Measurements from ENCODE around the gene CMTM5. TPM values are rescaled to one million over a fixed set of nuclear protein-coding genes. Genes with fewer than 3 reads are reported as not detected.

CMTM5 gene
- total RNA-seq, 2 experiments from 2014 or later, result not detected

- no peaks in the 10 kb centered on the region for H3K9me3 ChIP-seq (ENCODE audit: low read length)
- H4K20me1 ChIP-seq (ENCODE audit: insufficient read depth, low read length), result no peaks in the 10 kb centered on the region
- H3K4me3 ChIP-seq (ENCODE audit: low read depth, low read length, poor library complexity, severe bottlenecking), result no peak overlapping the region
- no peak overlapping the region for H3K4me2 ChIP-seq (ENCODE audit: low read length)
- intact Hi-C loops (cut with micrococcal nuclease; ENCODE audit: unreplicated experiment), result no loop called here
- ChIA-PET CTCF (ENCODE audit: unreplicated experiment) (no interaction called here), POLR2A (no interaction called here)
- H3K36me3 ChIP-seq (ENCODE audit: insufficient read depth, low read length), result no peaks in the 10 kb centered on the region
- H2AFZ ChIP-seq (ENCODE audit: low read length), result no peak overlapping the region
- DNase-seq (ENCODE audit: low spot score), result no peak
- H3K9me2 ChIP-seq (ENCODE audit: insufficient read depth, low read length), result no peaks in the 10 kb centered on the region
- H3K79me2 ChIP-seq (ENCODE audit: insufficient read depth, low read depth, low read length), result no peaks in the 10 kb centered on the region
- BruUV-seq (replicated peaks), result no TSS peak
- TF ChIP-seq CTCF (conservative IDR thresholded peaks at IDR 0.05; ENCODE audit: low read length), result no peak
- no peak for TF ChIP-seq EZH2phosphoT487 (IDR thresholded peaks at IDR 0.05; ENCODE audit: borderline replicate concordance, low read depth, low read length)
- H3K27ac ChIP-seq (ENCODE audit: low read depth, low read length, poor library complexity, severe bottlenecking), result no peak overlapping the region
- H3K4me1 ChIP-seq (ENCODE audit: insufficient read depth, low read length, poor library complexity, severe bottlenecking), result no peaks in the 10 kb centered on the region
Measured at GRCh38 chr14:23358553-23359166, 18.2 kb upstream of the CMTM5 start.

- no peak for DNase-seq (ENCODE audit: low spot score)
- no TSS peak for BruUV-seq (replicated peaks)
- intact Hi-C loops (cut with micrococcal nuclease; ENCODE audit: unreplicated experiment), result no loop called here
- Histone ChIP-seq H3K9me2 (ENCODE audit: insufficient read depth, low read length) (no peaks in the 10 kb centered on the region), H3K4me2 (ENCODE audit: low read length) (no peak overlapping the region), H3K9me3 (ENCODE audit: low read length) (no peaks in the 10 kb centered on the region), H3K4me1 (ENCODE audit: insufficient read depth, low read length, poor library complexity, severe bottlenecking) (no peaks in the 10 kb centered on the region), H2AFZ (ENCODE audit: low read length) (no peak overlapping the region), H3K4me3 (ENCODE audit: low read depth, low read length, poor library complexity, severe bottlenecking) (no peak overlapping the region), H3K79me2 (ENCODE audit: insufficient read depth, low read depth, low read length) (no peaks in the 10 kb centered on the region), H3K27ac (ENCODE audit: low read depth, low read length, poor library complexity, severe bottlenecking) (no peak overlapping the region), H4K20me1 (ENCODE audit: insufficient read depth, low read length) (no peaks in the 10 kb centered on the region), H3K36me3 (ENCODE audit: insufficient read depth, low read length) (no peaks in the 10 kb centered on the region)
- no peak for TF ChIP-seq CTCF (conservative IDR thresholded peaks at IDR 0.05; ENCODE audit: low read length)
- no peak for TF ChIP-seq EZH2phosphoT487 (IDR thresholded peaks at IDR 0.05; ENCODE audit: borderline replicate concordance, low read depth, low read length)
- POLR2A ChIA-PET, result no interaction called here
- CTCF ChIA-PET (ENCODE audit: unreplicated experiment), result no interaction called here
Measured at GRCh38 chr14:23359167-23359626, 17.6 kb upstream of the CMTM5 start.

GRCh38 chr14:23359722-23360447 is 17.0 kb upstream of the CMTM5 start:
- Histone ChIP-seq H3K9me3 (ENCODE audit: low read length) (no peaks in the 10 kb centered on the region), H3K4me3 (ENCODE audit: low read depth, low read length, poor library complexity, severe bottlenecking) (no peak overlapping the region), H3K4me1 (ENCODE audit: insufficient read depth, low read length, poor library complexity, severe bottlenecking) (no peaks in the 10 kb centered on the region), H3K79me2 (ENCODE audit: insufficient read depth, low read depth, low read length) (no peaks in the 10 kb centered on the region), H3K36me3 (ENCODE audit: insufficient read depth, low read length) (no peaks in the 10 kb centered on the region), H3K27ac (ENCODE audit: low read depth, low read length, poor library complexity, severe bottlenecking) (no peak overlapping the region), H3K9me2 (ENCODE audit: insufficient read depth, low read length) (no peaks in the 10 kb centered on the region), H3K4me2 (ENCODE audit: low read length) (no peak overlapping the region), H4K20me1 (ENCODE audit: insufficient read depth, low read length) (no peaks in the 10 kb centered on the region), H2AFZ (ENCODE audit: low read length) (no peak overlapping the region)
- BruUV-seq (replicated peaks), result no TSS peak
- ChIA-PET POLR2A (no interaction called here), CTCF (ENCODE audit: unreplicated experiment) (no interaction called here)
- DNase-seq (ENCODE audit: low spot score), result no peak
- intact Hi-C loops (cut with micrococcal nuclease; ENCODE audit: unreplicated experiment), result no loop called here
- no peak for TF ChIP-seq EZH2phosphoT487 (IDR thresholded peaks at IDR 0.05; ENCODE audit: borderline replicate concordance, low read depth, low read length)
- no peak for TF ChIP-seq CTCF (conservative IDR thresholded peaks at IDR 0.05; ENCODE audit: low read length)

All from OCI-LY7 (cell line).